T-helper 1 cell treated with Interleukin-12 subunit alpha and Interleukin-12 subunit beta and Interleukin-4 antibody, amounts not matched to agents 30 μg/mL and 1 μg/mL, for 36 hours (primary cell): Measurements from ENCODE around the gene DLGAP1.
A peak's percentile ranks its signal among the peaks of the same experiment; 100 is the strongest.

ENCODE experiments used
- H3K27ac Mint-ChIP-seq: one replicate; pipeline ENCODE4 v1.8.0; 2021; ENCODE audit warnings: mild to moderate bottlenecking, mixed read lengths
- H3K27me3 Mint-ChIP-seq: one replicate; pipeline ENCODE4 v1.8.0; 2021; ENCODE audit warnings: low read depth, mixed read lengths
- H3K36me3 Mint-ChIP-seq: one replicate; pipeline ENCODE4 v1.8.0; 2021; ENCODE audit warnings: low read depth, mixed read lengths
- H3K4me1 Mint-ChIP-seq: one replicate; pipeline ENCODE4 v1.8.0; 2021; ENCODE audit warnings: low read depth, mixed read lengths
- H3K4me3 Mint-ChIP-seq: one replicate; pipeline ENCODE4 v1.8.0; 2021; ENCODE audit warnings: mild to moderate bottlenecking, moderate library complexity, mixed read lengths
- H3K9me3 Mint-ChIP-seq: one replicate; pipeline ENCODE4 v1.8.0; 2021; ENCODE audit warnings: mixed read lengths

DLGAP1 gene

DNA sequence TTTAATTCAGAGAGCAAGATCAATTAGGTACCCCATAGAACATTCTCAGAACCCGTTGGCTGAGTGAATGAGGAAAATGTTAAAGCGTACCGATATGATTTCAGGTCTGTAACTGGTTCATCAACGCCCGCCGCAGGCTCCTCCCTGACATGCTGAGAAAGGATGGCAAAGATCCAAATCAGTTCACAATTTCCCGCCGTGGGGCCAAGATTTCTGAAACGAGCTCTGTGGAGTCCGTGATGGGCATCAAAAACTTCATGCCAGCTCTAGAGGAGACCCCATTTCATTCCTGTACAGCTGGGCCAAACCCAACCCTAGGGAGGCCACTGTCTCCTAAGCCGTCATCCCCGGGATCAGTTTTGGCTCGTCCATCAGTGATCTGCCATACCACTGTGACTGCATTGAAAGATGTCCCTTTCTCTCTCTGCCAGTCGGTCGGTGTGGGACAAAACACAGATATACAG lies 997.8 kb downstream of the DLGAP1 start:
- H3K36me3 Mint-ChIP-seq, result peaks cover 35% of the 10 kb centered on the region
- no peaks in the 10 kb centered on the region for H3K27me3 Mint-ChIP-seq
- peaks cover 42% of the 10 kb centered on the region for H3K4me1 Mint-ChIP-seq
- H3K27ac Mint-ChIP-seq, result peak overlapping the region; percentile 42
- no peak overlapping the region for H3K4me3 Mint-ChIP-seq
- peaks cover 16% of the 10 kb centered on the region for H3K9me3 Mint-ChIP-seq

DNA sequence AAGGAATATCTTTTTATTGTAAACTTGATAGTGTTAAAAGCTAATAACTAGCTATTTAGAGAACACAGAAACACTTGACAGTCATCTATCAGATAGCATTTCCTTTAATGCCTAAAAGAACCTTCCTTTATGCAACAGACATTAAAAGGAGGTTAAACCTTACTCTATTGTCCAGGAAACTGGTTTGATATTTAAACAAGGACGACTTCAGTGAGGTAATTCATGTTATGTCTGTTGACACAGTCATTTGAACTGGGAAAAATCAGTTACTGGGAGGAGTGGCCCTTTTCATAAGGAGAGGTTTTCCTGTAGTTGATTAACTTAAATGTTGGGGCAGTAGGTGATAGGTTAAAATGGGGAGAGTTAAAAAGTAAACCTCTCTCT lies 998.4 kb downstream of the DLGAP1 start:
- H3K4me3 Mint-ChIP-seq, result peak overlapping the region; percentile 23
- peaks cover 11% of the 10 kb centered on the region for H3K9me3 Mint-ChIP-seq
- H3K4me1 Mint-ChIP-seq, result peaks cover 42% of the 10 kb centered on the region
- peaks cover 30% of the 10 kb centered on the region for H3K36me3 Mint-ChIP-seq
- no peaks in the 10 kb centered on the region for H3K27me3 Mint-ChIP-seq
- H3K27ac Mint-ChIP-seq, result no peak overlapping the region

DNA sequence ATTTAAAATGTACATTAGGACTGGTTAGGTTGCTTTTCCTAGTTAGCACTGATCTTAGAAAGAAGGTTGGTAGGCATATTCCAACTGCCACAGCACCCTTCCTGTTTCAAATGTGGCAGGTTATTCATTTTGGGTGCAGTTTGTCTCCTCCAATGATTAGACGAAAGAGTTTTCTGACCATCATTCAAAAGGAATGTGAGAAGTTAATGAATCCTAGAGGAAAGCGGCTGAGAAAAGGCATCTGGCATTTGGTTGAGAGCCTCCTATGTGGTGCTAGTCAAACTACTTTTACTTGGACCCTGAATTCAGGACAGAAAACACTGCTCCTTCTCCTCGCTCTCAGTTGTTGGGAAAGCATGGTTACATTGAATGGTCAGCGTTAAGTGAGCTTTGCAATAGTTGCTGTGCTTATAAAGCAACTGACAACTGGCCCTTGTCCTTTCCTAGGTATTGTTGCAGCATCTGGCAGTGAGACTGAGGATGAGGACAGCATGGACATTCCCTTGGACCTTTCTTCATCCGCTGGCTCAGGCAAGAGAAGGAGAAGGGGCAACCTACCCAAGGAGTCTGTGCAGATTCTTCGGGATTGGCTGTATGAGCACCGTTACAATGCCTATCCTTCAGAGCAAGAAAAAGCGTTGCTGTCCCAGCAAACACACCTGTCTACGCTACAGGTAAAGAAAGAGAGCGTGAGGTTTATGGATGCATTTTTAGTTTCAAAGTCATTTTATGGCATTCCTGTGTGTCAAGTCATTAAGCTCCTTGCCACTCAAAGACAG lies 999.0 kb downstream of the DLGAP1 start:
- Mint-ChIP-seq H3K4me3 (no peak overlapping the region), H3K27ac (no peak overlapping the region), H3K36me3 (peaks cover 30% of the 10 kb centered on the region), H3K4me1 (peaks cover 44% of the 10 kb centered on the region), H3K27me3 (no peaks in the 10 kb centered on the region), H3K9me3 (peaks cover 6% of the 10 kb centered on the region)

DNA sequence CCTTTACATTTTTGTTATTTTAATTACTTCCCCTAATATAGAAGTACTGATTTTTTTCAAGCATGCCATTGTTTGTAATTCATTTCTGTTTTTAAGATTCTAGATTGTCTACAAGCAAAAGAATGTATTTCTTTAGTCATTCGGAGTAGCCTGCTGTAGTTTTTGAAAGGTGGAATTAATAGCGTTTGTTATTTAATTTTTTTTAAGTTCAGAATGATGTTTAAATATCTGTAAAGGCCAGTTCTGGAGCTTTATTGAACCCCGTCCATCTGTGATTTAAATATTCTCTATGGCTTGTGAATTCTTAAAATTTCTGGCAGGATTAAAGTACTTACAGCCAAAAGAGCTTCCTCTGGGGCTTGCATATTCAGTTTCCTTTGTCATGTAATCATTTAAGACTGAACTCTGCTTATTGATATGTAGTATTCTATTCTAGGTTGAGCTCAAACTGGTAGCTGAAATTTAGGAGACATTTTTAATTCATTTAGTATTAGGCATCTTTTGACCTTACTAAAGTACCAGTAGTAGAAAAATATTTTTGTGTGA lies 999.9 kb downstream of the DLGAP1 start:
- Mint-ChIP-seq H3K4me3 (no peak overlapping the region), H3K9me3 (no peaks in the 10 kb centered on the region), H3K4me1 (peaks cover 45% of the 10 kb centered on the region), H3K27ac (no peak overlapping the region), H3K27me3 (no peaks in the 10 kb centered on the region), H3K36me3 (peaks cover 24% of the 10 kb centered on the region)

GRCh38 chr18:3454365-3455089 lies 1000.6 kb downstream of the DLGAP1 start:
- peaks cover 23% of the 10 kb centered on the region for H3K36me3 Mint-ChIP-seq
- peak overlapping the region; percentile 90 for H3K4me3 Mint-ChIP-seq
- no peaks in the 10 kb centered on the region for H3K9me3 Mint-ChIP-seq
- H3K4me1 Mint-ChIP-seq, result peaks cover 44% of the 10 kb centered on the region
- no peaks in the 10 kb centered on the region for H3K27me3 Mint-ChIP-seq
- H3K27ac Mint-ChIP-seq, result peak overlapping the region; percentile 91

GRCh38 chr18:3453540-3454364 lies 1001.4 kb downstream of the DLGAP1 start:
- H3K9me3 Mint-ChIP-seq, result no peaks in the 10 kb centered on the region
- H3K36me3 Mint-ChIP-seq, result peaks cover 20% of the 10 kb centered on the region
- no peaks in the 10 kb centered on the region for H3K27me3 Mint-ChIP-seq
- H3K27ac Mint-ChIP-seq, result peak overlapping the region; percentile 91
- H3K4me3 Mint-ChIP-seq, result peak overlapping the region; percentile 90
- peaks cover 38% of the 10 kb centered on the region for H3K4me1 Mint-ChIP-seq

GRCh38 chr18:3452750-3453539 lies 1002.2 kb downstream of the DLGAP1 start:
- H3K9me3 Mint-ChIP-seq, result no peaks in the 10 kb centered on the region
- peak overlapping the region; percentile 91 for H3K27ac Mint-ChIP-seq
- no peaks in the 10 kb centered on the region for H3K27me3 Mint-ChIP-seq
- H3K4me1 Mint-ChIP-seq, result peaks cover 35% of the 10 kb centered on the region
- peaks cover 16% of the 10 kb centered on the region for H3K36me3 Mint-ChIP-seq
- H3K4me3 Mint-ChIP-seq, result peak overlapping the region; percentile 90

DNA sequence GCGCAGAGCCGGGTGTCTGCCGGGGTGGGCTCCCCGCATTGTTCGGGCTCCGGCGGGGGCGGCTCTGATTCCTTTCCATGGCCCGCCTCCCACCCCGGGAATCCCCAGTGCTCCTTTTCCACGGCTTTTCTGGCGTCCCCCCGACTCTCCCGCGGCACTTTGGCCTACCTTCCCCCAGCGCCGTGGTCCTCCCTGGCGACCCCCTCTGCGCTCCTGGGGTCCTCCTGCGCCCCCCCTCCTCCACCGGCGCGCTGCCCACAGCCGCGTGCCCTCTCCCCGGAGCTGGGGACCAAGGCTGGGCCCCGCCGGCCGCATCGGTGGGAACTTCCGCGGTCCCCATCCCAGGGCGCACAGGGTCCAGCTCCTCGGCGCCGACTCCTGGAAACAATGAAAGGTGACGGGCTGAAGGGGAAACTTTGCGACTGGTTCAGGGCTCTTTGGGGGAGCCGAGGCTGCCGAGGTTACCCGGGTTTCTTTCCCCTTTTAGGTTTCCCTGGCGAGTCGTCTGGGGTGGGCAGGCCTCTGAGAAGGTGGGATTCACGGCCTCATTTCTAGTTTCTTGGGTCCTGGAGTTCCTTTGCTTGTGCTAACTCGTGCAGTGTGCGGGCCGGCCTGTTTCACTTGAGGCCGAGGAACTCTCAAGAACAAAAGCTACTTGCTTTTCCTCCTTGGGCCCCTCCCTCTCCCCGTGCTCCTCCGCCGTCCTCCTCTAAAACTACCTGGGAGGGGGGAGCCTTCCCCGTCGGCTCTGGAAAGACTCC lies 1002.9 kb downstream of the DLGAP1 start:
- H3K4me3 Mint-ChIP-seq, result peak overlapping the region; percentile 90
- H3K9me3 Mint-ChIP-seq, result no peaks in the 10 kb centered on the region
- peaks cover 10% of the 10 kb centered on the region for H3K36me3 Mint-ChIP-seq
- H3K4me1 Mint-ChIP-seq, result peaks cover 37% of the 10 kb centered on the region
- H3K27ac Mint-ChIP-seq, result peak overlapping the region; percentile 95
- no peaks in the 10 kb centered on the region for H3K27me3 Mint-ChIP-seq

- Mint-ChIP-seq H3K4me1 (peaks cover 43% of the 10 kb centered on the region), H3K27me3 (no peaks in the 10 kb centered on the region), H3K4me3 (peak overlapping the region; percentile 90), H3K9me3 (no peaks in the 10 kb centered on the region), H3K36me3 (peaks cover 4% of the 10 kb centered on the region), H3K27ac (peak overlapping the region; percentile 95)
Measured at GRCh38 chr18:3451183-3451988, 1003.7 kb downstream of the DLGAP1 start.

DNA sequence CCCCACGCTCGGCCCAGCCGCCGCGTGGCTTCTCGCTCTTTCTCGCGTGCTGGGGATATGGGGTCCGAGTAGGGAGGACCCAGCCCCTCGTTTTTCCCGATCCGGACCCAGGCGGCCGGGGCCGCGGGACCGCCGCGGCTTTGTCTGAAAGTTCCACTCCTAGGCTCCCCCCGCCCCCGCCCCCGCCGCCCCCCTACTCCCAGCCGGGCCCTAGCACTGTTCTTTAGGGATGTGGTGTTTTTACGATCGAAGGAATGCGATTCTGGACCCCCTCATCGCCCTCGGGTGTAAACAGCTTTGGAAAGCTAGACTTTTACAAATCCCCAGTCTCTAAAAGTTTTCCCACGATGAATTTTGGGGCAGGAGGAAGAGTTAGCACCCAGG lies 1004.3 kb downstream of the DLGAP1 start:
- H3K27me3 Mint-ChIP-seq, result no peaks in the 10 kb centered on the region
- H3K4me1 Mint-ChIP-seq, result peaks cover 44% of the 10 kb centered on the region
- peak overlapping the region; percentile 95 for H3K27ac Mint-ChIP-seq
- peaks cover 1% of the 10 kb centered on the region for H3K36me3 Mint-ChIP-seq
- H3K9me3 Mint-ChIP-seq, result no peaks in the 10 kb centered on the region
- H3K4me3 Mint-ChIP-seq, result peak overlapping the region; percentile 90

DNA sequence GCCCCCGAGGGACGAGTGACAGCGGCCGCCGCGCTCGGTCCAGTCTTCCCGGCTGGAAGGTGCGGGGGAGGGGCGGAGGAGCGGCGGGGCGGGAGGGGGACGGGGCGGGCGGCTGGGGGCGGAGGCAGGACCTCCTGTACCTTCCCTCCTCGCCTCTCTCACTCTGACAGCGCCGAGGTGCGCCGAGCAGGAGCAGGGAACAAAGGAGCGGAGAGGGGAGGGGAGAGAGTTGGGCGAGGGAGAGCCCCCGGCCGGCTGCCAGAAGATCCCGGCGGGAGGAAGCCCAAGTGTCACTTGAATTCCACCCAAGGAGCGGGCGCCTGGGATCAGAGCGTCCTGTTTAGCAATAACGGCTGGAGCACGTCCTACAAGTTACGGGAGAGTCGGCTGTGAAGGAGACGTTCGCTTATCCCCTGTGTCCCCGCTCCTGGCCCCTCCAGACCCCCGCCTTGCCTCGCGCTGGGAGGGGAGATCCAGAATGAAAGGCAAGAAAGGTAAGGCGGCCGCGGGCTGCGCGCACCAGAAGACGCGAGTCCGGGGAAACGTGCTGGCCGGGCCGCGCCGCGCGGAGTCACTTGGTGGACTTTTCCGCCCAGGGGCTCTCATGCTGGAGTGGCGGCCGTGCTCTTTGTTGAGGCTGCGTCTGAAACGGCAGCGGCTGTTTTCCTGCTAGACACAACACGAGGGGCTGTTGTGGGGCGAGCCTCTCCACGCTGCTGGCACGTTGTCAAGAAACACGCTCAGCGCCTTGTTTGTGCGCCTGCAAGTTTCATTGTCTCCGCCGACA lies 1004.9 kb downstream of the DLGAP1 start, which contains the start of gene TGIF1:
Gene TGIF1, plus strand, starts transcription at position 161 of the 787 bp plus-strand sequence. Its CDS starts 318 bp downstream, at position 479.
- H3K27me3 Mint-ChIP-seq, result no peaks in the 10 kb centered on the region
- H3K4me1 Mint-ChIP-seq, result peaks cover 44% of the 10 kb centered on the region
- H3K36me3 Mint-ChIP-seq, result peaks cover 1% of the 10 kb centered on the region
- H3K4me3 Mint-ChIP-seq, result peak within 1 kb of the TSS; percentile 94
- no peaks in the 10 kb centered on the region for H3K9me3 Mint-ChIP-seq
- peak within 1 kb of the TSS; percentile 99 for H3K27ac Mint-ChIP-seq

- Mint-ChIP-seq H3K27me3 (no peaks in the 10 kb centered on the region), H3K36me3 (peaks cover 1% of the 10 kb centered on the region), H3K4me1 (peaks cover 39% of the 10 kb centered on the region), H3K4me3 (peak overlapping the region; percentile 94), H3K9me3 (no peaks in the 10 kb centered on the region), H3K27ac (peak overlapping the region; percentile 99)
Measured at GRCh38 chr18:3449512-3450011, 1005.5 kb downstream of the DLGAP1 start.
